HepG2 (cell line): ENCODE measurements around the gene VEZF1. TPM values are rescaled to one million over a fixed set of nuclear protein-coding genes. Genes with fewer than 3 reads are reported as not detected.

ENCODE experiments used
- ATAC-seq: fragments of 200-7000 bp; cut with Tn5 transposase; 3 replicates; pipeline ENCODE4 v1.9.1; 2020; ENCODE audit warnings: mild to moderate bottlenecking, moderate library complexity
- BruUV-seq: library from RNA; stranded (reverse); fragments of 400-500 nt; replicated peaks from 2 replicates; lab custom pipeline; 2021; lab: Mats Ljungman, UMichigan
- CTCF ChIA-PET: fragments of 300-600 bp; formaldehyde crosslinking; extraction: SDS; loops from one replicate; lab custom pipeline; 2021; ENCODE audit warnings: low total read pairs, inconsistent platforms, low intra/inter-chr PET ratio; lab: Yijun Ruan, JAX
- POLR2A ChIA-PET: fragments of 350-600 bp; sonication (Branson Sonifier 250); formaldehyde crosslinking; loops from one replicate; lab custom pipeline; 2020; ENCODE audit warnings: antibody characterized with exemption, inconsistent platforms; lab: Yijun Ruan, JAX
- DNase-seq: peaks from one replicate; pipeline ENCODE4 v3.0.0-alpha.2; 2015; ENCODE audit warnings: low spot score
- FAIRE-seq: peaks from 3 replicates; lab custom pipeline; 2011; peaks lifted over from hg19 to GRCh38; lab: Jason Lieb, UNC
- H2AFZ ChIP-seq: one replicate; pipeline ENCODE4 v1.6.1; 2011; ENCODE audit warnings: low read length, inconsistent platforms
- H3K27ac ChIP-seq: fragments of 300-600 bp; 3 replicates; pipeline ENCODE4 v1.8.0; 2011; ENCODE audit warnings: mixed run types, mild to moderate bottlenecking, mixed read lengths, low read length, inconsistent platforms; ENCODE audit not compliant: insufficient read depth; ENCODE audit errors: extremely low read length
- H3K27me3 ChIP-seq, 2 experiments: fragments of 200-600 bp in 1 of 2; 2 replicates in 1 of 2; 3 replicates in 1 of 2; pipeline versions ENCODE4 v1.6.0 to v1.8.0; 2011; ENCODE audit warnings: low read length in 2 of 2, mild to moderate bottlenecking in 2 of 2, moderate library complexity in 2 of 2, inconsistent platforms in 1 of 2; ENCODE audit not compliant: insufficient read depth in 2 of 2, control insufficient read depth in 1 of 2
- H3K36me3 ChIP-seq, 2 experiments: fragments of 200-600 bp in 1 of 2; replicated peaks in 1 of 2; 2 replicates in 1 of 2; 3 replicates in 1 of 2; pipeline versions ENCODE4 v1.5.1 to v1.8.0; 2011; ENCODE audit warnings: low read length in 2 of 2, inconsistent platforms in 1 of 2; ENCODE audit not compliant: insufficient read depth in 2 of 2, control insufficient read depth in 1 of 2
- H3K4me1 ChIP-seq: 2 replicates; pipeline ENCODE4 v1.5.1; 2012; ENCODE audit warnings: low read length, inconsistent platforms; ENCODE audit not compliant: insufficient read depth
- H3K4me2 ChIP-seq: 2 replicates; pipeline ENCODE4 v1.6.0; 2011; ENCODE audit warnings: low read depth, low read length, inconsistent platforms
- H3K4me3 ChIP-seq, 3 experiments: fragments of 200-600 bp in 1 of 3; sonication (generic), shearing (Covaris generic) in 1 of 3; replicated peaks in 1 of 3; 2 replicates each; pipeline ENCODE4 v1.5.1; 2011 to 2016; ENCODE audit warnings: low read length in 3 of 3, inconsistent platforms in 2 of 3, low read depth in 2 of 3, mild to moderate bottlenecking in 2 of 3, control low read depth in 1 of 3, mixed read lengths in 1 of 3; ENCODE audit not compliant: insufficient read depth in 1 of 3
- H3K79me2 ChIP-seq: one replicate; pipeline ENCODE4 v1.6.1; 2011; ENCODE audit warnings: low read length, inconsistent platforms; ENCODE audit not compliant: insufficient read depth
- H3K9ac ChIP-seq: 2 replicates; pipeline ENCODE4 v1.6.0; 2011; ENCODE audit warnings: mild to moderate bottlenecking, low read depth, low read length, inconsistent platforms; ENCODE audit not compliant: insufficient read depth
- H3K9me3 ChIP-seq: 2 replicates; pipeline ENCODE4 v1.5.1; 2012; ENCODE audit warnings: mild to moderate bottlenecking, low read length
- H4K20me1 ChIP-seq: 2 replicates; pipeline ENCODE4 v1.6.0; 2011; ENCODE audit warnings: inconsistent platforms, mild to moderate bottlenecking, low read length, moderate library complexity; ENCODE audit not compliant: insufficient read depth
- CHD4 ChIP-seq: fragments of 200-600 bp; sonication (generic); IDR thresholded peaks from 2 replicates; pipeline ENCODE4 v1.7.0; 2017; ENCODE audit warnings: mild to moderate bottlenecking, low read length, borderline replicate concordance
- EP300 ChIP-seq, 3 experiments: sonication (generic) in 1 of 3; formaldehyde crosslinking in 1 of 3; IDR thresholded peaks; 2 replicates each; pipeline versions ENCODE4 v1.5.1 to v1.6.1; 2011 to 2020; ENCODE audit warnings: low read depth in 2 of 3, low read length in 2 of 3, borderline replicate concordance in 1 of 3, improper control_type of control experiment in 1 of 3, mild to moderate bottlenecking in 1 of 3, missing genetic modification reagents in 1 of 3, moderate library complexity in 1 of 3
- MIXL1 ChIP-seq: IDR thresholded peaks from 2 replicates; pipeline ENCODE4 v1.6.1; 2016
- RXRA ChIP-seq: sonication (generic); formaldehyde crosslinking; IDR thresholded peaks from 2 replicates; pipeline ENCODE4 v1.5.1; 2020; ENCODE audit warnings: missing genetic modification reagents
- ZFY ChIP-seq: sonication (generic); formaldehyde crosslinking; IDR thresholded peaks from 2 replicates; pipeline ENCODE4 v1.4.0; 2020; ENCODE audit warnings: missing genetic modification reagents
- ZNF737 ChIP-seq: sonication (generic); formaldehyde crosslinking; IDR thresholded peaks from 2 replicates; pipeline ENCODE4 v1.5.0; 2020; ENCODE audit warnings: missing genetic modification reagents, mild to moderate bottlenecking, borderline replicate concordance
- WGBS: methylation state at CpG from one replicate; pipeline ENCODE4 v1.1.6; 2017; ENCODE audit warnings: low lambda C conversion rate; 5-methylcytosine and 5-hydroxymethylcytosine counted together
- in situ Hi-C: cut with HindIII; loops from 2 replicates; pipeline ENCODE4 v1.10.0; 2017; ENCODE audit warnings: low pct_unique_long_range_greater_than_20kb; ENCODE audit not compliant: extremely low pct_ligation_motif_present
- intact Hi-C: fragments of 100-400 bp; cut with micrococcal nuclease; formaldehyde crosslinking; loops from one replicate; pipeline ENCODE4 v1.10.0; 2022; ENCODE audit not compliant: unreplicated experiment
- polyA plus RNA-seq, 8 experiments: library from polyadenylated mRNA; depleted of rRNA in 3 of 8; stranded (reverse) in 7 of 8; unstranded in 1 of 8; fragments of >200 nt; fragmentation: Illumina TruSeq in 4 of 8; extraction: Trizol in 4 of 8; gene quantifications; 2 replicates each; pipeline versions ENCODE4 v1.2.1 to v1.2.3, GENCODE V29; 2011 to 2016; ENCODE audit warnings: low read depth in 4 of 8, missing spikeins in 1 of 8, mixed read lengths in 1 of 8; ENCODE audit not compliant: insufficient read depth in 1 of 8
- total RNA-seq, 5 experiments: library from RNA; depleted of rRNA; stranded (reverse); fragments of >200 nt; fragmentation: Illumina TruSeq; extraction: Trizol; gene quantifications; 2 replicates each; pipeline ENCODE4 v1.2.3, GENCODE V29; 2016; ENCODE audit warnings: low read depth in 1 of 5
- TF ChIP-seq, protein P1 (sequence below): sonication (generic); formaldehyde crosslinking; IDR thresholded peaks from 2 replicates; pipeline ENCODE4 v1.5.1; 2020; ENCODE audit warnings: mild to moderate bottlenecking, missing genetic modification reagents, borderline replicate concordance
- TF ChIP-seq, protein P2 (sequence below): sonication (generic); formaldehyde crosslinking; conservative IDR thresholded peaks from 2 replicates; pipeline ENCODE4 v1.4.0; 2020; ENCODE audit warnings: missing genetic modification reagents
- TF ChIP-seq, protein P3 (sequence below): sonication (generic); formaldehyde crosslinking; IDR thresholded peaks from 2 replicates; pipeline ENCODE4 v1.8.0; 2022; ENCODE audit warnings: mild to moderate bottlenecking, missing genetic modification reagents; ENCODE audit not compliant: insufficient replicate concordance
- TF ChIP-seq, protein P4 (sequence below): sonication (generic); formaldehyde crosslinking; IDR thresholded peaks from 2 replicates; pipeline ENCODE4 v1.4.0; 2020; ENCODE audit warnings: mild to moderate bottlenecking, missing genetic modification reagents
- TF ChIP-seq, protein P5 (sequence below): sonication (generic); formaldehyde crosslinking; IDR thresholded peaks from 2 replicates; pipeline ENCODE4 v1.4.0; 2020; ENCODE audit warnings: low read depth, mild to moderate bottlenecking, missing genetic modification reagents

The VEZF1 gene
- total and polyA plus RNA-seq, 2 of the 13 experiments (the other 11 are each of a cell fraction or from before 2014, with no cell fraction given): 45.9 to 49.7 TPM

DNA sequence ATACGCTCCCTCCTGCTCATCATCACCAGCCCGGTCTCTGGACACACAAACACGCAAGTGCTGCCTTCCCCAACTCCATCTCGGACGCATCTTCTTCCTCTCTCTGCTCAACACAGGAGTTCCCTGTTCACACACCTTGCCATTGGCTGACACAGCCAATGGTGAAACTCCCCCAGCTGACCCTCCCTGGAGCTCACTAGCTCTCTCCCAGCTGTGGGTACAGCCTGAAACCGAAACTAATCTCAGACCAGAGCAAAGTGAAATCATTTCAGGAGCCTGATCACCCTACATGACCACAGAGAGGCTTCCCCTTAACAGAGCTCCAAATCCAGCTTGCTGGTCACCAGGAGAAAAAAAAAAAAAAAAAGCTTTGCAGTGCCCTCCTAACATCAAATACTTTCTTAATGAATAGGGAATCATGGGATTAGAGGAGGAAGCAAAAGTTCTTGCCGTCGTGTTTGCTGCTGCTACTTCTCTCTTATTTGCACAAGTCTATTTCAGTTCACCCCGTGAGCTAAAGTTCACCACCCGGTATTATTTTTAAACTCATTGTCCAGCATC, 41.2 kb downstream of the VEZF1 start:
- Histone ChIP-seq H3K9me3 (no peaks in the 10 kb centered on the region), H3K27me3 (no peaks in the 10 kb centered on the region), H3K27ac (peak overlapping the region; percentile 63), H3K4me1 (peaks cover 71% of the 10 kb centered on the region), H3K4me2 (peak overlapping the region; percentile 71), H3K9ac (peak overlapping the region; percentile 61), H3K36me3 (no peaks in the 10 kb centered on the region), H3K79me2 (no peaks in the 10 kb centered on the region), H3K4me3 (peak overlapping the region; percentile 44 to 58 (median 55)), H4K20me1 (no peaks in the 10 kb centered on the region), H2AFZ (no peak overlapping the region)
- WGBS: 25% methylated on average over 10 of the region's 10 CpGs
- no TSS peak for BruUV-seq
- CTCF ChIA-PET: no interaction called here
- intact Hi-C loops (loop anchor here (1.0 kb wide), 1 partner anchor 9 kb away; no protein-coding TSS in a partner anchor), in situ Hi-C loops (no loop called here)
- POLR2A ChIA-PET: interaction anchor here (0.7 to 3.0 kb wide), 15 partner anchors 9 to 136 kb away, joined by 3 to 21 read pairs (median 5); partner anchors contain the start of genes CUEDC1 and SRSF1
- FAIRE-seq (peak; percentile 32), ATAC-seq (peak; percentile 95), DNase-seq (peak; percentile 80)
- TF ChIP-seq MIXL1 (CRISPR knock-in tag) (0 out of 2 replicates have a peak, but pooled peaks have one; percentile 20), CHD4 (peak; percentile 57; the same call in 1 of the 2 replicates), EP300 (IDR thresholded peaks at IDR 0.05; ENCODE audit: low read depth in 2 of 2, low read length in 2 of 2) (no peak), EP300 (CRISPR knock-in tag; IDR thresholded peaks at IDR 0.05; ENCODE audit: borderline replicate concordance) (no peak), ZNF737 (CRISPR knock-in tag) (no peak), RXRA (CRISPR knock-in tag) (no peak), ZFY (CRISPR knock-in tag) (no peak)
- TF ChIP-seq, protein P1, sequence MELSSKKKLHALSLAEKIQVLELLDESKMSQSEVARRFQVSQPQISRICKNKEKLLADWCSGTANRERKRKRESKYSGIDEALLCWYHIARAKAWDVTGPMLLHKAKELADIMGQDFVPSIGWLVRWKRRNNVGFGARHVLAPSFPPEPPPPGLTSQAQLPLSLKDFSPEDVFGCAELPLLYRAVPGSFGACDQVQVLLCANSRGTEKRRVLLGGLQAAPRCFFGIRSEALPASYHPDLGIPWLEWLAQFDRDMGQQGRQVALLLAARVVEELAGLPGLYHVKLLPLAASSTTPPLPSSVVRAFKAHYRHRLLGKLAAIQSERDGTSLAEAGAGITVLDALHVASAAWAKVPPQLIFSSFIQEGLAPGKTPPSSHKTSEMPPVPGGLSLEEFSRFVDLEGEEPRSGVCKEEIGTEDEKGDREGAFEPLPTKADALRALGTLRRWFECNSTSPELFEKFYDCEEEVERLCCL (CRISPR knock-in tag): no peak
- TF ChIP-seq, protein P2, sequence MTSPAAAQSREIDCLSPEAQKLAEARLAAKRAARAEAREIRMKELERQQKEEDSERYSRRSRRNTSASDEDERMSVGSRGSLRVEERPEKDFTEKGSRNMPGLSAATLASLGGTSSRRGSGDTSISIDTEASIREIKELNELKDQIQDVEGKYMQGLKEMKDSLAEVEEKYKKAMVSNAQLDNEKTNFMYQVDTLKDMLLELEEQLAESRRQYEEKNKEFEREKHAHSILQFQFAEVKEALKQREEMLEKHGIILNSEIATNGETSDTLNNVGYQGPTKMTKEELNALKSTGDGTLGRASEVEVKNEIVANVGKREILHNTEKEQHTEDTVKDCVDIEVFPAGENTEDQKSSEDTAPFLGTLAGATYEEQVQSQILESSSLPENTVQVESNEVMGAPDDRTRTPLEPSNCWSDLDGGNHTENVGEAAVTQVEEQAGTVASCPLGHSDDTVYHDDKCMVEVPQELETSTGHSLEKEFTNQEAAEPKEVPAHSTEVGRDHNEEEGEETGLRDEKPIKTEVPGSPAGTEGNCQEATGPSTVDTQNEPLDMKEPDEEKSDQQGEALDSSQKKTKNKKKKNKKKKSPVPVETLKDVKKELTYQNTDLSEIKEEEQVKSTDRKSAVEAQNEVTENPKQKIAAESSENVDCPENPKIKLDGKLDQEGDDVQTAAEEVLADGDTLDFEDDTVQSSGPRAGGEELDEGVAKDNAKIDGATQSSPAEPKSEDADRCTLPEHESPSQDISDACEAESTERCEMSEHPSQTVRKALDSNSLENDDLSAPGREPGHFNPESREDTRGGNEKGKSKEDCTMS (CRISPR knock-in tag): no peak
- TF ChIP-seq, protein P3, sequence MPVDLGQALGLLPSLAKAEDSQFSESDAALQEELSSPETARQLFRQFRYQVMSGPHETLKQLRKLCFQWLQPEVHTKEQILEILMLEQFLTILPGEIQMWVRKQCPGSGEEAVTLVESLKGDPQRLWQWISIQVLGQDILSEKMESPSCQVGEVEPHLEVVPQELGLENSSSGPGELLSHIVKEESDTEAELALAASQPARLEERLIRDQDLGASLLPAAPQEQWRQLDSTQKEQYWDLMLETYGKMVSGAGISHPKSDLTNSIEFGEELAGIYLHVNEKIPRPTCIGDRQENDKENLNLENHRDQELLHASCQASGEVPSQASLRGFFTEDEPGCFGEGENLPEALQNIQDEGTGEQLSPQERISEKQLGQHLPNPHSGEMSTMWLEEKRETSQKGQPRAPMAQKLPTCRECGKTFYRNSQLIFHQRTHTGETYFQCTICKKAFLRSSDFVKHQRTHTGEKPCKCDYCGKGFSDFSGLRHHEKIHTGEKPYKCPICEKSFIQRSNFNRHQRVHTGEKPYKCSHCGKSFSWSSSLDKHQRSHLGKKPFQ (CRISPR knock-in tag): no peak
- TF ChIP-seq, protein P4, sequence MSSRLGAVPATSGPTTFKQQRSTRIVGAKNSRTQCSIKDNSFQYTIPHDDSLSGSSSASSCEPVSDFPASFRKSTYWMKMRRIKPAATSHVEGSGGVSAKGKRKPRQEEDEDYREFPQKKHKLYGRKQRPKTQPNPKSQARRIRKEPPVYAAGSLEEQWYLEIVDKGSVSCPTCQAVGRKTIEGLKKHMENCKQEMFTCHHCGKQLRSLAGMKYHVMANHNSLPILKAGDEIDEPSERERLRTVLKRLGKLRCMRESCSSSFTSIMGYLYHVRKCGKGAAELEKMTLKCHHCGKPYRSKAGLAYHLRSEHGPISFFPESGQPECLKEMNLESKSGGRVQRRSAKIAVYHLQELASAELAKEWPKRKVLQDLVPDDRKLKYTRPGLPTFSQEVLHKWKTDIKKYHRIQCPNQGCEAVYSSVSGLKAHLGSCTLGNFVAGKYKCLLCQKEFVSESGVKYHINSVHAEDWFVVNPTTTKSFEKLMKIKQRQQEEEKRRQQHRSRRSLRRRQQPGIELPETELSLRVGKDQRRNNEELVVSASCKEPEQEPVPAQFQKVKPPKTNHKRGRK (CRISPR knock-in tag): no peak
- TF ChIP-seq, protein P5, sequence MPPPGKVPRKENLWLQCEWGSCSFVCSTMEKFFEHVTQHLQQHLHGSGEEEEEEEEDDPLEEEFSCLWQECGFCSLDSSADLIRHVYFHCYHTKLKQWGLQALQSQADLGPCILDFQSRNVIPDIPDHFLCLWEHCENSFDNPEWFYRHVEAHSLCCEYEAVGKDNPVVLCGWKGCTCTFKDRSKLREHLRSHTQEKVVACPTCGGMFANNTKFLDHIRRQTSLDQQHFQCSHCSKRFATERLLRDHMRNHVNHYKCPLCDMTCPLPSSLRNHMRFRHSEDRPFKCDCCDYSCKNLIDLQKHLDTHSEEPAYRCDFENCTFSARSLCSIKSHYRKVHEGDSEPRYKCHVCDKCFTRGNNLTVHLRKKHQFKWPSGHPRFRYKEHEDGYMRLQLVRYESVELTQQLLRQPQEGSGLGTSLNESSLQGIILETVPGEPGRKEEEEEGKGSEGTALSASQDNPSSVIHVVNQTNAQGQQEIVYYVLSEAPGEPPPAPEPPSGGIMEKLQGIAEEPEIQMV (CRISPR knock-in tag): no peak
